Thyroid gland (tissue), 4 donors: ENCODE measurements around the gene TENM3.

Experiments used
- POLR2A ChIP-seq, 2 donors: fragments of 450-650 bp; IDR thresholded peaks; one replicate each; pipeline ENCODE4 v1.6.1; 2017; ENCODE audit warnings: antibody characterized with exemption in 2 of 2, mild to moderate bottlenecking in 2 of 2, moderate library complexity in 1 of 2
- TF ChIP-seq, protein P1 (sequence below), 6 experiments: fragments of 200-600 bp in 3 of 6; fragments of 450-650 bp in 3 of 6; sonication (generic) in 3 of 6; IDR thresholded peaks; one replicate each; pipeline ENCODE4 v1.5.1; 2016 to 2019; ENCODE audit warnings: antibody characterized with exemption in 6 of 6, mild to moderate bottlenecking in 2 of 6, inconsistent platforms in 1 of 6, moderate library complexity in 1 of 6

DNA sequence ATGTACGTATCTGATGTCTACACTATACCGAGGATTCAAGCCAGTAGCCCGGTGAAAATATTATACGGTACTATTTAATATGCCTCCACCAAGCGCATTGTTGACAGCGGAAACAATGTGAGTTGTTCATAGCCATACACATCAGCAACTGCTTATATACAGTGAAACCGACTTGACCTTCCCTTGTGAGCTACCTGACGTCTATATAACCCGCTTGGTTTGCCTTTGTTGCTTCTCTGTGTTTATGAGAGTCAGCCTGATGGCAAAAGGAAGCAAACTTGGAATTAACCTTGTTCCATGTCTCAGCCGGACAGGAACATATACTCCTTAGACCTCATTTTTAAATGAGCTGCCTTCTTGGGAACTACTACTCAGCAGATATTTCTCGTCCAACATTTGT lies 462.2 kb downstream of the TENM3 start:
- TF ChIP-seq, protein P1, sequence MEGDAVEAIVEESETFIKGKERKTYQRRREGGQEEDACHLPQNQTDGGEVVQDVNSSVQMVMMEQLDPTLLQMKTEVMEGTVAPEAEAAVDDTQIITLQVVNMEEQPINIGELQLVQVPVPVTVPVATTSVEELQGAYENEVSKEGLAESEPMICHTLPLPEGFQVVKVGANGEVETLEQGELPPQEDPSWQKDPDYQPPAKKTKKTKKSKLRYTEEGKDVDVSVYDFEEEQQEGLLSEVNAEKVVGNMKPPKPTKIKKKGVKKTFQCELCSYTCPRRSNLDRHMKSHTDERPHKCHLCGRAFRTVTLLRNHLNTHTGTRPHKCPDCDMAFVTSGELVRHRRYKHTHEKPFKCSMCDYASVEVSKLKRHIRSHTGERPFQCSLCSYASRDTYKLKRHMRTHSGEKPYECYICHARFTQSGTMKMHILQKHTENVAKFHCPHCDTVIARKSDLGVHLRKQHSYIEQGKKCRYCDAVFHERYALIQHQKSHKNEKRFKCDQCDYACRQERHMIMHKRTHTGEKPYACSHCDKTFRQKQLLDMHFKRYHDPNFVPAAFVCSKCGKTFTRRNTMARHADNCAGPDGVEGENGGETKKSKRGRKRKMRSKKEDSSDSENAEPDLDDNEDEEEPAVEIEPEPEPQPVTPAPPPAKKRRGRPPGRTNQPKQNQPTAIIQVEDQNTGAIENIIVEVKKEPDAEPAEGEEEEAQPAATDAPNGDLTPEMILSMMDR (IDR thresholded peaks at IDR 0.05): no peak
- no peak for TF ChIP-seq POLR2A (IDR thresholded peaks at IDR 0.05)
